Right lobe of liver (tissue), 4 donors: ENCODE results near the gene RANBP3L.

ENCODE experiments used
- POLR2A ChIP-seq: fragments of 450-650 bp; IDR thresholded peaks from one replicate; pipeline ENCODE4 v1.6.1; 2017; ENCODE audit warnings: antibody characterized with exemption, mild to moderate bottlenecking
- TF ChIP-seq, protein P1 (sequence below), 4 donors: fragments of 200-600 bp in 3 of 4; fragments of 450-650 bp in 1 of 4; IDR thresholded peaks; one replicate each; pipeline versions ENCODE4 v1.5.1 to v1.8.0; 2016 to 2022; ENCODE audit warnings: antibody characterized with exemption in 4 of 4, mild to moderate bottlenecking in 2 of 4
- donor health status: DM: no; HTN: no; CAD: no.
- donor health status: DM: no; HTN: no; CAD: no.
- donor health status: DM: no; HTN: yes; CAD: no.

DNA sequence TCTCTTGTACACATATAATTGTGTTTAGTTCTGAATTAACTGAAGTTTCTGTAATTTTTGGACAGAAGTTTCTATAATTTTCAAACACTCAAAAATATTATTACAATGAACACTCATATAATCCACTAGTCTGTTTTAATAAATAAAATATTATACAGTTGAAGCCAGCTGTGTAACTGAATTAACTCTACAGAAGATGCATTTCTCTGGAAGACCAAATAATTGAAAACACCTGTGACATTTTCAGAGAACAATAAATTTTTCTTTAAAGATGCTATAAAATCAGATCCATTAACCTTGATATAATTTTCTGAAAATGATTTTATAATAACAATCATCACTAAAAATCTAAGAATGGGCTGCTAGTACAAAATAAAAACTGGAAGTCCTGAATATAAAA is 74.7 kb downstream of the RANBP3L start:
- TF ChIP-seq POLR2A, result no peak
- TF ChIP-seq, protein P1, sequence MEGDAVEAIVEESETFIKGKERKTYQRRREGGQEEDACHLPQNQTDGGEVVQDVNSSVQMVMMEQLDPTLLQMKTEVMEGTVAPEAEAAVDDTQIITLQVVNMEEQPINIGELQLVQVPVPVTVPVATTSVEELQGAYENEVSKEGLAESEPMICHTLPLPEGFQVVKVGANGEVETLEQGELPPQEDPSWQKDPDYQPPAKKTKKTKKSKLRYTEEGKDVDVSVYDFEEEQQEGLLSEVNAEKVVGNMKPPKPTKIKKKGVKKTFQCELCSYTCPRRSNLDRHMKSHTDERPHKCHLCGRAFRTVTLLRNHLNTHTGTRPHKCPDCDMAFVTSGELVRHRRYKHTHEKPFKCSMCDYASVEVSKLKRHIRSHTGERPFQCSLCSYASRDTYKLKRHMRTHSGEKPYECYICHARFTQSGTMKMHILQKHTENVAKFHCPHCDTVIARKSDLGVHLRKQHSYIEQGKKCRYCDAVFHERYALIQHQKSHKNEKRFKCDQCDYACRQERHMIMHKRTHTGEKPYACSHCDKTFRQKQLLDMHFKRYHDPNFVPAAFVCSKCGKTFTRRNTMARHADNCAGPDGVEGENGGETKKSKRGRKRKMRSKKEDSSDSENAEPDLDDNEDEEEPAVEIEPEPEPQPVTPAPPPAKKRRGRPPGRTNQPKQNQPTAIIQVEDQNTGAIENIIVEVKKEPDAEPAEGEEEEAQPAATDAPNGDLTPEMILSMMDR (IDR thresholded peaks at IDR 0.05), result no peak
